HL-60 (cell line): ENCODE data around the gene KAZALD1.

Source experiments
- DNase-seq, 2 experiments: peaks; one replicate each; pipeline ENCODE4 v3.0.0-alpha.2; 2010 to 2020; ENCODE audit warnings: low read depth in 1 of 2, low spot score in 1 of 2
- H3K27ac ChIP-seq: fragments of 250-450 bp; sonication (Bioruptor Pico); replicated peaks from 2 replicates; pipeline ENCODE4 v1.5.1; 2020; ENCODE audit warnings: mild to moderate bottlenecking, moderate library complexity
- H3K27me3 ChIP-seq: fragments of 250-450 bp; sonication (Bioruptor Pico); 2 replicates; pipeline ENCODE4 v1.5.1; 2021; ENCODE audit warnings: mild to moderate bottlenecking, moderate library complexity; ENCODE audit not compliant: insufficient read depth, poor library complexity, severe bottlenecking
- H3K4me3 ChIP-seq: replicated peaks from 2 replicates; pipeline ENCODE4 v1.5.1; 2011; ENCODE audit warnings: mild to moderate bottlenecking, control low read depth, low read length; ENCODE audit not compliant: insufficient read depth
- CTCF ChIP-seq: IDR thresholded peaks from one replicate; pipeline ENCODE4 v1.5.1; 2011; ENCODE audit warnings: low read length, control low read depth, inconsistent platforms; ENCODE audit not compliant: insufficient read depth
- GABPA ChIP-seq: IDR thresholded peaks from 2 replicates; pipeline ENCODE4 v1.6.1; 2012; ENCODE audit warnings: low read depth
- POLR2AphosphoS5 ChIP-seq: IDR thresholded peaks from 2 replicates; pipeline ENCODE4 v1.6.1; 2012; ENCODE audit warnings: low read depth
- REST ChIP-seq: IDR thresholded peaks from 2 replicates; pipeline ENCODE4 v1.6.1; 2012; ENCODE audit warnings: low read depth; ENCODE audit not compliant: insufficient replicate concordance
- SPI1 ChIP-seq: IDR thresholded peaks from 2 replicates; pipeline ENCODE4 v1.6.1; 2012; ENCODE audit warnings: low read depth, mild to moderate bottlenecking, borderline replicate concordance

KAZALD1 gene

GRCh38 chr10:101047268-101047667 lies 14.5 kb upstream of the KAZALD1 start:
- Histone ChIP-seq H3K27ac (no peak overlapping the region), H3K4me3 (no peak overlapping the region)

DNA sequence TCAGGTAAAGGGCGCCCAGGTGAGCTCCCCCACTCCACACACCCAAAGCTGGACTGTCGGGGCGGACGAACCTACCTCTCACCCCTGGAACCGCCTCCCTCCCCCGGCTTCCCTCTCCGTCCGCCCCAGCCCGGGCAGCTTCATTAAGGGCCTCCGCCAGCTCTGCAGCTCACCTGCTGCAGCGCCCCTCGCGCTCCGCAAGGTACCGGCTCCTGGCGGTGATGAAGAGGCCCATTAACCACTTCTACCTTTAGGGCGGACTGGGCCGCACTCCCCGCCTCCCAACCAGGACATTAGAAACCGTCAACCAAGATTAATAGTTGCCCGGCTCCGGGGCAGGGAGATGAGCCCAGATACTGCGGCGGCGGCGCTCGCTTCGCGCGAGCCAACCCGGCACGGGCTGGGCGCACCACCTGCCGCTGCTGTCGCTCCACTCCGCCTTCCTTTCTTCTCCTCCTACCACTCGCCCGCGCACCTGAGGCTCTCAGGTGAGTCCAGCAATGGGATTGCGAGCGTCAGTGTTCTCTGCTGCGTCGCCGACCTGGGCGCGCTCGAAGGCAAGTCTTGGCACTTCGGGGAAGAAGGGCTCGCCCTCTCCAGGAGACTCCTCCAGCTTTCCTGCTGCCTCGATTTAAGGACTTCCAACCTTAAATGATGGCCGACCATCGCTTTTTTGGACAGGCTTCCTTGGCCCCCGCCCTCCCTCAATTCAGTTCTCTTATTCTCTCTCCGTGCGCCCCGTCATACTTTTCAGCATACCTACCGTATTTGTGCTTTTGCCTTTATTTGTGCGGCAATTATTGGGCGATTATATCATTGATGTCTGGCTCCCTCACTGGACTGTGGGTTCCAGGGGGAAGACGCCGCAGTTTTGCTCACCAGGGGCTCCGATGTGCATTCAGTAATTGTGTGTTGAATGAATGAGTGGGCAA lies 13.6 kb upstream of the KAZALD1 start:
- Histone ChIP-seq H3K27ac (no peak overlapping the region), H3K4me3 (no peak overlapping the region), H3K27me3 (peaks cover 2% of the 10 kb centered on the region)
- no peak for DNase-seq
- TF ChIP-seq GABPA (no peak), REST (no peak), CTCF (no peak), POLR2AphosphoS5 (no peak), SPI1 (no peak)

More at GRCh38 chr10:101047268-101047667, 14.5 kb upstream of the KAZALD1 start:
- H3K27me3 ChIP-seq, result peaks cover 2% of the 10 kb centered on the region
- DNase-seq, result no peak
- TF ChIP-seq REST (no peak), SPI1 (no peak), POLR2AphosphoS5 (no peak), GABPA (no peak), CTCF (no peak)

DNA sequence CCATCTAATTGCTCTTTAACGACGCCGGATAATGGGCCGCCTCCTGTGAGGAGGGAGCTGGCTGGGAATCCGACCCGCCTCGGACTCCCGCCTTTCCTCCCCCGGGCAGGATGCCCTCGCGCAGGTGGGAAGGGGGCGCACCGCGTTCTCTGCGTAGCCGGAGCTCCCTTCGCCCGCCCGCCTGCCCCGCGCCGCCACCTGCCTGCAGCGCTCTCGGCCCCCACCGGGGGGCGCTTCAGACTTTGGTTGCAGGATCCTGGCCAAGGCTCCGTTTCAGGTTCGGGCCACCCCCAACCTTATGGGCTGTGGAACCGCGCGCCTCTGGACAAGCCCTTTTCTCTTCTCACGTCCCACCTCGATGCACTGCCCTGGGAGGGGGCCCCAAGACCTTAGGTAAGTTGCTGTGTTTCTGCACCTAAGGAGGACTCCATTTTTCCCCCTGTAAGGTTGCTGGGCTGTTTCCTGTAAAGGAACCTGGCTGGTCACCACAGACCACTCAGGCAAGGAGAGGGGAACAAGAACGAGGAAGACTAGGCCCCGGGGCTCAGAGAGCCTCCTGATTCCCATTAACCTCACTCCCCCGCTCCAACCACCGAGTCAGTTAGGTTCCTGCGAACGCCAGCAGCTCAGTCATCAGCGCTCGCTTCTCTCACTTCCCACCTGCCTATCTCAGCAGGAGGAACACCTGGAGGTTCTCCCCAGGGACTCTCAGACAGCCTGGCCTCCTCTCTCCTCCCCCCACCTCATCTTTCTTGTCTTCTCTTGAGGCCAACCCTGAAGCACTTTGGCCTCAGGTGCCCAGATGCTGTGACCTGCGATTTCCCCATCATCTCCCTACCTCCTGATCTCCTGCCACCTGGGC lies 11.3 kb upstream of the KAZALD1 start:
- no peak overlapping the region for H3K4me3 ChIP-seq

More for the DNA sequence above, 11.3 kb upstream of the KAZALD1 start:
- Histone ChIP-seq H3K27me3 (peaks cover 2% of the 10 kb centered on the region), H3K27ac (no peak overlapping the region)
- no peak for TF ChIP-seq GABPA
- peak; percentile 52 for TF ChIP-seq CTCF
- DNase-seq, result peak in 1 of 2 experiments; percentile 64
